Upper lobe of left lung (tissue), 6 donors: ENCODE data around the gene SETDB1. TPM values are rescaled to one million over a fixed set of nuclear protein-coding genes. Genes with fewer than 3 reads are reported as not detected.

Source experiments
- ATAC-seq, 2 donors: fragments of 200-7000 bp; cut with Tn5 transposase; one replicate each; pipeline ENCODE4 v1.9.1; 2022; ENCODE audit warnings: mild to moderate bottlenecking in 2 of 2, moderate library complexity in 2 of 2; ENCODE audit not compliant: low FRiP score in 2 of 2
- DNase-seq, 2 donors: peaks; one replicate each; pipeline ENCODE4 v3.0.0-alpha.2; 2019 to 2020
- H3K27ac ChIP-seq, 4 donors: fragments of 200-600 bp; sonication (generic); one replicate each; pipeline ENCODE4 v1.5.1; 2016 to 2019
- H3K27me3 ChIP-seq, 4 donors: fragments of 200-600 bp; sonication (generic); one replicate each; pipeline ENCODE4 v1.5.1; 2017 to 2019
- H3K36me3 ChIP-seq, 4 donors: fragments of 200-600 bp; sonication (generic); one replicate each; pipeline ENCODE4 v1.5.1; 2016 to 2019
- H3K4me1 ChIP-seq, 4 donors: fragments of 200-600 bp; sonication (generic); one replicate each; pipeline ENCODE4 v1.5.1; 2018 to 2019
- H3K4me3 ChIP-seq, 4 donors: fragments of 200-600 bp; sonication (generic); one replicate each; pipeline ENCODE4 v1.5.1; 2017 to 2019; ENCODE audit warnings: mild to moderate bottlenecking in 2 of 4, moderate library complexity in 1 of 4
- H3K9me3 ChIP-seq, 4 donors: fragments of 200-600 bp; sonication (generic); one replicate each; pipeline ENCODE4 v1.5.1; 2018 to 2019
- CTCF ChIP-seq, 6 experiments: fragments of 450-650 bp in 4 of 6; fragments of 200-600 bp in 2 of 6; sonication (generic) in 2 of 6; IDR thresholded peaks; one replicate each; pipeline ENCODE4 v1.5.1; 2016 to 2019; ENCODE audit warnings: antibody characterized with exemption in 6 of 6
- EP300 ChIP-seq, 4 donors: sonication (generic); formaldehyde crosslinking; IDR thresholded peaks; one replicate each; pipeline ENCODE4 v1.5.1; 2017; ENCODE audit warnings: antibody characterized with exemption in 4 of 4, control low read depth in 2 of 4
- POLR2A ChIP-seq, 4 donors: fragments of 450-650 bp; IDR thresholded peaks; one replicate each; pipeline ENCODE4 v1.5.1; 2016 to 2017; ENCODE audit warnings: antibody characterized with exemption in 4 of 4, mild to moderate bottlenecking in 2 of 4
- POLR2AphosphoS5 ChIP-seq, 2 donors: sonication (generic); formaldehyde crosslinking; IDR thresholded peaks; one replicate each; pipeline ENCODE4 v1.5.1; 2017; ENCODE audit warnings: antibody characterized with exemption in 2 of 2
- WGBS, 2 donors: methylation state at CpG; one replicate each; pipeline ENCODE4 v1.1.5; 2017 to 2018; 5-methylcytosine and 5-hydroxymethylcytosine counted together
- total RNA-seq, 6 donors: library from RNA; depleted of rRNA in 4 of 6; stranded (reverse); fragments of >200 nt in 4 of 6; gene quantifications; one replicate each; pipeline versions ENCODE4 v1.1.0 to v1.2.1, GENCODE V29; 2016 to 2021
- donor health status: DM: no; HTN: no; CAD: no; lungs with moderate emphysema.
- donor health status: DM: no; HTN: yes; CAD: no; lungs with severe emphysema.

SETDB1 gene
- total RNA-seq, 6 donors from 2014 or later: 26.8 to 88.0 (median 40.3) TPM

DNA sequence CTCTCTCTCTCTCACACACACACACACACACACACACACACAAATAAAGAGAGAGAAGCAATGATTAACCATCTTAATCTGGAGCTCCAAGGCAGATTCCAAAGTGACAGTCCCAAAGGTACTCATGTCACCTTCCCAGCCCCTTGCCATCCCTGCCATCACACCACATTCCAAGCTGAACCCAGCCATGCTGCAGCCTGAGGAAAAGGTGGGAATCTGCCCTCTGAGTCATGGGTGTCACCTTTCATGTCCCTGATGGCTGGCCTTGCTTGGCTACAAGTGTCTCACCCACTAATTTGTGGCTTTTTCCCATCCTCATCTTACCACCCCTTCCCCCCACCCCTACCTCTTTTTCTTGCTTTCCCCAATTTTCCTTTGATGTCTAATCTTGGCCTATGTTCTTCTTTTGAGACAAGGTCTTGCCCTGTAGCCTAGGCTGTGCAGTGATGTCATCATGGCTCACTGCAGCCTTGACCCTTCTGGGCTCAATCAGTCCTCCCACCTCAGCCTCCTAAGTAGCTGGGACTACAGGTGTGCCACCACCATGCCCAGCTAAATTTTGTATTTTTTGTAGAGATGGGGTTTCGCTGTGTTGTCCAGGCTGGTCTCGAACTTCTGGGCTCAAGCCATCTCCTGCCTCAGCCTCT lies 59.1 kb downstream of the SETDB1 start:
- H3K27ac ChIP-seq: no peak overlapping the region
- H3K4me1 ChIP-seq: peaks cover 0 to 19% (median 10%) of the 10 kb centered on the region in 4 donors
- DNase-seq (no peak), ATAC-seq (no peak)
- H3K9me3 ChIP-seq: no peaks in the 10 kb centered on the region
- TF ChIP-seq POLR2AphosphoS5 (IDR thresholded peaks at IDR 0.05) (no peak), CTCF (IDR thresholded peaks at IDR 0.05) (no peak)
- no peak overlapping the region for H3K4me3 ChIP-seq
- 90 to 94% methylated on average over 2 of the region's 2 CpGs for WGBS, 2 donors
- no peaks in the 10 kb centered on the region for H3K36me3 ChIP-seq
- H3K27me3 ChIP-seq: no peaks in the 10 kb centered on the region

DNA sequence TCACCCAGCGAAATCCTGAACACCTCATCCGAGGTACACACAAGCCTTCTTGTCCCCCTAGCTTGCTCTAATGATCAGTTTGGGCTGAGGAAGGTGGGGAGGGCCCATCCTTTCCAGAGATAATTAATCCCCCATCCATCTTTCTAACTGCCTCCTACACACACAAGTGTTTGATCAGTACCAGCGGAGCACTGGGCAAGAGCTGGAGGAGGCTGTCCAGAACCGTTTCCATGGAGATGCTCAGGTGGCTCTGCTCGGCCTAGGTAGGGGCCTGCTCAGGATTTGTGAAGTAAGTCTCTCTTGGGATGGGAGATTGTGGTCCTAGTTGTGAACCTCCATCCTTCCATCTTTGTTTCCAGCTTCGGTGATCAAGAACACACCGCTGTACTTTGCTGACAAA lies 61.8 kb downstream of the SETDB1 start:
- no peak overlapping the region for H3K4me3 ChIP-seq
- TF ChIP-seq EP300 (IDR thresholded peaks at IDR 0.05) (no peak), POLR2A (IDR thresholded peaks at IDR 0.05) (no peak), CTCF (IDR thresholded peaks at IDR 0.05) (no peak), POLR2AphosphoS5 (IDR thresholded peaks at IDR 0.05) (no peak)
- no peak overlapping the region for H3K27ac ChIP-seq
- H3K27me3 ChIP-seq: no peaks in the 10 kb centered on the region
- H3K4me1 ChIP-seq: no peaks in the 10 kb centered on the region
- no peaks in the 10 kb centered on the region for H3K9me3 ChIP-seq
- ATAC-seq (no peak), DNase-seq (no peak)
- 76 to 88% methylated on average over 7 of the region's 7 CpGs for WGBS, 2 donors
- H3K36me3 ChIP-seq: no peaks in the 10 kb centered on the region

DNA sequence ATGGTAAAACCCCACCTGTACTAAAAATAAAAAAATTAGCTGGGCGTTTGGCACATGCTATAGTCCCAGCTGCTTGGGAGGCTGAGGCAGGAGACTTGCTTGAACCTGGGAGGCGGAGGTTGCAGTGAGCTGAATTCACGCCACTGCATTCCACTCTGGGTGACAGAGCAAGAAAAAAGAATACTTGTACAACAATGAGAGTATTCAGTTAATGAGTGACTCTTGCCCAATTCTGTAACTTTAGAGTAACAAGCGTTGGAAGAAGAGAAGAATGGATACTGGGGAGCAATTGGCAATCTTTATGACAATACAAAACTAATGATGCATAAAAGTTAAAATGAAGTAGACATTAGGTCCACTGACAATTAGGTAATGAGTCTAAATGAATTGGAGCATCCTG lies 66.5 kb downstream of the SETDB1 start:
- Histone ChIP-seq H3K27ac (no peak overlapping the region), H3K27me3 (no peaks in the 10 kb centered on the region), H3K4me1 (peaks cover 6 to 12% (median 8%) of the 10 kb centered on the region in 4 donors), H3K36me3 (peaks cover 5 to 12% (median 10%) of the 10 kb centered on the region in 4 donors), H3K4me3 (no peak overlapping the region), H3K9me3 (no peaks in the 10 kb centered on the region)
- 63 to 82% methylated on average over 4 of the region's 4 CpGs for whole genome bisulfite sequencing, 2 donors
- no peak for ATAC-seq
- DNase-seq: no peak
- no peak for TF ChIP-seq POLR2A (IDR thresholded peaks at IDR 0.05)
- no peak for TF ChIP-seq CTCF (IDR thresholded peaks at IDR 0.05)
- no peak for TF ChIP-seq EP300 (IDR thresholded peaks at IDR 0.05)
- no peak for TF ChIP-seq POLR2AphosphoS5 (IDR thresholded peaks at IDR 0.05)

- H3K9me3 ChIP-seq: no peaks in the 10 kb centered on the region
- no peaks in the 10 kb centered on the region for H3K27me3 ChIP-seq
- H3K4me3 ChIP-seq: no peak overlapping the region
- ATAC-seq: no peak
- WGBS, 2 donors: 82 to 83% methylated on average over 3 of the region's 3 CpGs
- TF ChIP-seq CTCF (IDR thresholded peaks at IDR 0.05): no peak
- TF ChIP-seq POLR2A (IDR thresholded peaks at IDR 0.05): no peak
- TF ChIP-seq EP300 (IDR thresholded peaks at IDR 0.05): no peak
- no peak for TF ChIP-seq POLR2AphosphoS5 (IDR thresholded peaks at IDR 0.05)
- H3K36me3 ChIP-seq: peaks cover 15 to 28% (median 25%) of the 10 kb centered on the region in 4 donors
- H3K27ac ChIP-seq: peak overlapping the region in 1 of 4 donors; percentile 77
- H3K4me1 ChIP-seq: peaks cover 6 to 12% (median 10%) of the 10 kb centered on the region in 4 donors
- no peak for DNase-seq
Measured at GRCh38 chr1:150994248-150994647, 68.1 kb downstream of the SETDB1 start.

DNA sequence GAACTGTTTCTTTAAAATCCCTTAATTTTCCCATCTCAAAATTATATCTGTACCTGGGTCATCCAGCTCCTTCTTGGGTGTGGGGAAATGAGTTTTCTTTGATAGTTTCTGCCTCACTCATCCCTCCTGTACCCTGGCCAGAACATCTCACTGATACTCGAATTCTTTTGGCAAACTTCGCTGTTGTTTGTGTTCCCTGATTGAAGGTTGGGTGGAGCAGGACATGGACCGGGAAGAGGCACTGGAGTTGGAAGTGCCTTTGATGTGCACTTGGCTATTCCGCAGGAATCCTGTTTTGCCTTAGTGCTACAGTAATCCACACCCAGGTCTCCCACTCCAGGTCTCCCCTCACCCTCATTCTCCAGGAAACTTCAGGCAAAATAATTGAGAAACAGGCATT lies 69.3 kb downstream of the SETDB1 start:
- no peak for DNase-seq
- no peak for TF ChIP-seq CTCF (IDR thresholded peaks at IDR 0.05)
- TF ChIP-seq EP300 (IDR thresholded peaks at IDR 0.05): no peak
- no peak for TF ChIP-seq POLR2A (IDR thresholded peaks at IDR 0.05)
- TF ChIP-seq POLR2AphosphoS5 (IDR thresholded peaks at IDR 0.05): no peak
- 44 to 50% methylated on average over 4 of the region's 4 CpGs for WGBS, 2 donors
- no peaks in the 10 kb centered on the region for H3K9me3 ChIP-seq
- no peaks in the 10 kb centered on the region for H3K27me3 ChIP-seq
- H3K4me3 ChIP-seq: peak overlapping the region in 2 of 4 donors; percentile 5 to 28
- peaks cover 15 to 38% (median 30%) of the 10 kb centered on the region in 4 donors for H3K36me3 ChIP-seq
- peak overlapping the region in 3 of 4 donors; percentile 65 to 77 (median 70) for H3K27ac ChIP-seq
- H3K4me1 ChIP-seq: peaks cover 6 to 12% (median 11%) of the 10 kb centered on the region in 4 donors
- ATAC-seq: peak in 1 of 2 donors; percentile 38
